GM20431 (cell line): ENCODE data around the gene RNF222.
"Not testable (repeated sequence)": the region's sequence is repeated elsewhere in the genome, so short reads cannot be mapped to it uniquely, and the experiment has no call there.

Experiments used
- in situ Hi-C: fragments of 300-500 bp; cut with MseI, MboI; formaldehyde crosslinking; loops from one replicate; pipeline ENCODE4 v1.15.0; 2020; ENCODE audit warnings: low sequenced_read_pairs; ENCODE audit not compliant: unreplicated experiment

Gene RNF222

GRCh38 chr17:8383143-8383822 lies 14.3 kb downstream of the RNF222 start, which contains the start of gene RPL26:
Gene RPL26 (minus strand): TSS chr17:8383193. CDS start chr17:8382310, 883 bp downstream.
- in situ Hi-C loops, result no loop called here

- in situ Hi-C loops, result no loop called here
These were observed 14.8 kb downstream of the RNF222 start for GRCh38 chr17:8382880-8383142.

GRCh38 chr17:8382052-8382879 lies 15.4 kb downstream of the RNF222 start:
- in situ Hi-C loops, result no loop called here

- in situ Hi-C loops, result no loop called here
These were observed 17.6 kb downstream of the RNF222 start for GRCh38 chr17:8380049-8380448.

- in situ Hi-C loops, result not testable (repeated sequence)
These were observed 19.5 kb downstream of the RNF222 start for GRCh38 chr17:8378117-8378516.

GRCh38 chr17:8377422-8377821 lies 20.2 kb downstream of the RNF222 start:
- in situ Hi-C loops, result no loop called here

GRCh38 chr17:8376271-8377067 lies 21.2 kb downstream of the RNF222 start, which contains the start of gene KRABD2:
Gene KRABD2 (minus strand): TSS chr17:8376704.
- in situ Hi-C loops, result no loop called here

GRCh38 chr17:8375738-8376259 lies 21.8 kb downstream of the RNF222 start:
- in situ Hi-C loops, result no loop called here

GRCh38 chr17:8373856-8374255 lies 23.8 kb downstream of the RNF222 start:
- in situ Hi-C loops, result not testable (repeated sequence)

GRCh38 chr17:8372422-8372821 lies 25.2 kb downstream of the RNF222 start:
- in situ Hi-C loops, result no loop called here

GRCh38 chr17:8371786-8372185 lies 25.8 kb downstream of the RNF222 start:
- in situ Hi-C loops, result no loop called here

- in situ Hi-C loops, result no loop called here
These were observed 27.7 kb downstream of the RNF222 start for GRCh38 chr17:8369944-8370343.

GRCh38 chr17:8368193-8368592 lies 29.4 kb downstream of the RNF222 start:
- in situ Hi-C loops, result no loop called here

- in situ Hi-C loops, result no loop called here
These were observed 31.4 kb downstream of the RNF222 start for GRCh38 chr17:8366231-8366630.

GRCh38 chr17:8365143-8365542 lies 32.5 kb downstream of the RNF222 start:
- in situ Hi-C loops, result no loop called here

- in situ Hi-C loops, result no loop called here
These were observed 34.8 kb downstream of the RNF222 start for GRCh38 chr17:8362651-8363332.

- in situ Hi-C loops, result no loop called here
These were observed 36.9 kb downstream of the RNF222 start for GRCh38 chr17:8360751-8361150.

- in situ Hi-C loops, result no loop called here
These were observed 37.4 kb downstream of the RNF222 start for GRCh38 chr17:8360260-8360659.

GRCh38 chr17:8359769-8360168 lies 37.9 kb downstream of the RNF222 start:
- in situ Hi-C loops, result no loop called here

GRCh38 chr17:8357910-8358309 lies 39.7 kb downstream of the RNF222 start:
- in situ Hi-C loops, result no loop called here
